Measurements from ENCODE around the gene HAPLN3. TPM values are rescaled to one million over a fixed set of nuclear protein-coding genes. Genes with fewer than 3 reads are reported as not detected.

The HAPLN3 gene
- total RNA-seq, 1 experiment from 2014 or later: 42.4 TPM

- peaks cover 9 to 11% of the 10 kb centered on the region in 2 experiments for H3K4me1 Mint-ChIP-seq
- Histone ChIP-seq H3K56ac (ENCODE audit: insufficient read length, low read depth, low read length) (no peak overlapping the region), H3K4me2 (ENCODE audit: insufficient read depth, insufficient read length, low read length) (no peak overlapping the region), H3K27me3 (ENCODE audit: insufficient read depth, low read length) (no peaks in the 10 kb centered on the region), H4K91ac (ENCODE audit: insufficient read length, low read depth, low read length) (no peak overlapping the region), H2BK15ac (ENCODE audit: low read depth, low read length) (no peak overlapping the region), H3K9ac (ENCODE audit: extremely low read depth, insufficient read length, low read length) (no peak overlapping the region), H4K5ac (ENCODE audit: insufficient read length, low read depth, low read length) (no peak overlapping the region), H4K8ac (replicated peaks; ENCODE audit: insufficient read length, low read depth, low read length) (no peak overlapping the region), H3K4me1 (ENCODE audit: insufficient read depth, low read length) (no peaks in the 10 kb centered on the region; the same call in 1 of the 2 replicates), H2AFZ (ENCODE audit: low read length) (no peak overlapping the region), H2BK12ac (ENCODE audit: insufficient read length, low read depth, low read length) (no peak overlapping the region), H4K20me1 (ENCODE audit: control insufficient read depth, insufficient read depth, insufficient read length) (peaks cover 2% of the 10 kb centered on the region), H3K27ac (ENCODE audit: insufficient read length, low read depth, low read length) (no peak overlapping the region), H2BK120ac (ENCODE audit: low read depth, low read length, poor library complexity, severe bottlenecking) (no peak overlapping the region), H2BK20ac (ENCODE audit: low read depth, low read length, poor library complexity, severe bottlenecking) (no peak overlapping the region), H3K9me3 (ENCODE audit: control insufficient read depth, low read depth, low read length) (no peaks in the 10 kb centered on the region), H3K79me2 (ENCODE audit: insufficient read depth, low read length) (no peaks in the 10 kb centered on the region), H3K14ac (ENCODE audit: insufficient read depth, low read length) (no peak overlapping the region), H3K23ac (ENCODE audit: insufficient read length, low read depth, low read length) (no peak overlapping the region), H3K18ac (ENCODE audit: insufficient read length, low read depth, low read length) (no peak overlapping the region), H3K79me1 (ENCODE audit: insufficient read depth, low read depth, low read length, poor library complexity, severe bottlenecking) (no peaks in the 10 kb centered on the region), H2BK5ac (ENCODE audit: insufficient read length, low read length) (no peak overlapping the region), H3K23me2 (ENCODE audit: insufficient read length, low read depth, low read length, poor library complexity, severe bottlenecking) (no peaks in the 10 kb centered on the region), H3T11ph (ENCODE audit: low read length) (no peak overlapping the region), H2AK5ac (ENCODE audit: insufficient read length, low read length) (no peak overlapping the region), H3K4ac (ENCODE audit: low read depth, low read length) (no peak overlapping the region)
- H3K9me3 Mint-ChIP-seq: peaks cover 0 to 6% of the 10 kb centered on the region in 2 experiments; a peak in 3 of 5 replicates
- H3K27me3 Mint-ChIP-seq (ENCODE audit: low read depth): peaks cover 13% of the 10 kb centered on the region
- WGBS (ENCODE audit: extremely low coverage, insufficient read length, low lambda C conversion rate): no CpG with 5 or more reads among the region's 13 CpGs
- H3K27ac Mint-ChIP-seq: no peak overlapping the region; a peak in 2 of 7 replicates
- H3K36me3 Mint-ChIP-seq (ENCODE audit: insufficient read depth in 1 of 3, low read depth in 3 of 3): peaks cover 13 to 26% (median 14%) of the 10 kb centered on the region in 3 experiments; a peak in 6 of 7 replicates
- DNase-seq: no peak
- no peak overlapping the region for H3K4me3 Mint-ChIP-seq
- TF ChIP-seq CTCF (conservative IDR thresholded peaks at IDR 0.05): no peak
Observed at GRCh38 chr15:88873786-88874185, 21.6 kb downstream of the HAPLN3 start.
